ENCODE results near the gene MRC2.

MRC2 gene

GRCh38 chr17:62627904-62628633 is 599 bp downstream of the MRC2 start:
- TF ChIP-seq POLR2AphosphoS5 (IDR thresholded peaks at IDR 0.05; ENCODE audit: low read depth, low read length) (no peak), FOXP2 (optimal IDR thresholded peaks at IDR 0.05; ENCODE audit: borderline replicate concordance, extremely low read depth, extremely low read length, insufficient read depth) (peak; percentile 14), TAF1 (IDR thresholded peaks at IDR 0.05; ENCODE audit: borderline replicate concordance, insufficient read depth, low read length) (0 out of 2 replicates have a peak, but pooled peaks have one; percentile 16), SIN3A (IDR thresholded peaks at IDR 0.05; ENCODE audit: borderline replicate concordance, insufficient read depth, low read length) (peak; percentile 84; the same call in 1 of the 2 replicates)
- TF ChIP-seq, protein P1, sequence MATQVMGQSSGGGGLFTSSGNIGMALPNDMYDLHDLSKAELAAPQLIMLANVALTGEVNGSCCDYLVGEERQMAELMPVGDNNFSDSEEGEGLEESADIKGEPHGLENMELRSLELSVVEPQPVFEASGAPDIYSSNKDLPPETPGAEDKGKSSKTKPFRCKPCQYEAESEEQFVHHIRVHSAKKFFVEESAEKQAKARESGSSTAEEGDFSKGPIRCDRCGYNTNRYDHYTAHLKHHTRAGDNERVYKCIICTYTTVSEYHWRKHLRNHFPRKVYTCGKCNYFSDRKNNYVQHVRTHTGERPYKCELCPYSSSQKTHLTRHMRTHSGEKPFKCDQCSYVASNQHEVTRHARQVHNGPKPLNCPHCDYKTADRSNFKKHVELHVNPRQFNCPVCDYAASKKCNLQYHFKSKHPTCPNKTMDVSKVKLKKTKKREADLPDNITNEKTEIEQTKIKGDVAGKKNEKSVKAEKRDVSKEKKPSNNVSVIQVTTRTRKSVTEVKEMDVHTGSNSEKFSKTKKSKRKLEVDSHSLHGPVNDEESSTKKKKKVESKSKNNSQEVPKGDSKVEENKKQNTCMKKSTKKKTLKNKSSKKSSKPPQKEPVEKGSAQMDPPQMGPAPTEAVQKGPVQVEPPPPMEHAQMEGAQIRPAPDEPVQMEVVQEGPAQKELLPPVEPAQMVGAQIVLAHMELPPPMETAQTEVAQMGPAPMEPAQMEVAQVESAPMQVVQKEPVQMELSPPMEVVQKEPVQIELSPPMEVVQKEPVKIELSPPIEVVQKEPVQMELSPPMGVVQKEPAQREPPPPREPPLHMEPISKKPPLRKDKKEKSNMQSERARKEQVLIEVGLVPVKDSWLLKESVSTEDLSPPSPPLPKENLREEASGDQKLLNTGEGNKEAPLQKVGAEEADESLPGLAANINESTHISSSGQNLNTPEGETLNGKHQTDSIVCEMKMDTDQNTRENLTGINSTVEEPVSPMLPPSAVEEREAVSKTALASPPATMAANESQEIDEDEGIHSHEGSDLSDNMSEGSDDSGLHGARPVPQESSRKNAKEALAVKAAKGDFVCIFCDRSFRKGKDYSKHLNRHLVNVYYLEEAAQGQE (IDR thresholded peaks at IDR 0.05; ENCODE audit: insufficient read depth in 1 of 2, low read depth in 2 of 2, low read length in 2 of 2) = no peak

GRCh38 chr17:62628831-62629555 is 1.5 kb downstream of the MRC2 start:
- TF ChIP-seq, protein P1 (IDR thresholded peaks at IDR 0.05; ENCODE audit: insufficient read depth in 1 of 2, low read depth in 2 of 2, low read length in 2 of 2) = no peak
- no peak for TF ChIP-seq FOXP2 (optimal IDR thresholded peaks at IDR 0.05; ENCODE audit: borderline replicate concordance, extremely low read depth, extremely low read length, insufficient read depth)
- peak; percentile 5; the same call in 1 of the 2 replicates for TF ChIP-seq TAF1 (IDR thresholded peaks at IDR 0.05; ENCODE audit: borderline replicate concordance, insufficient read depth, low read length)
- no peak for TF ChIP-seq POLR2AphosphoS5 (IDR thresholded peaks at IDR 0.05; ENCODE audit: low read depth, low read length)
- 0 out of 2 replicates have a peak, but pooled peaks have one; percentile 33 for TF ChIP-seq SIN3A (IDR thresholded peaks at IDR 0.05; ENCODE audit: borderline replicate concordance, insufficient read depth, low read length)

GRCh38 chr17:62629556-62630364 is 2.3 kb downstream of the MRC2 start:
- no peak for TF ChIP-seq FOXP2 (optimal IDR thresholded peaks at IDR 0.05; ENCODE audit: borderline replicate concordance, extremely low read depth, extremely low read length, insufficient read depth)

- no peak for TF ChIP-seq POLR2AphosphoS5 (IDR thresholded peaks at IDR 0.05; ENCODE audit: low read depth, low read length)
- TF ChIP-seq FOXP2 (optimal IDR thresholded peaks at IDR 0.05; ENCODE audit: borderline replicate concordance, extremely low read depth, extremely low read length, insufficient read depth) = no peak
- TF ChIP-seq TAF1 (IDR thresholded peaks at IDR 0.05; ENCODE audit: borderline replicate concordance, insufficient read depth, low read length) = no peak
- TF ChIP-seq, protein P1 (IDR thresholded peaks at IDR 0.05; ENCODE audit: insufficient read depth in 1 of 2, low read depth in 2 of 2, low read length in 2 of 2) = no peak
- TF ChIP-seq SIN3A (IDR thresholded peaks at IDR 0.05; ENCODE audit: borderline replicate concordance, insufficient read depth, low read length) = no peak
Observed at GRCh38 chr17:62630365-62631085, 3.1 kb downstream of the MRC2 start.

Measured in PFSK-1 (cell line).